DMS153 treated with DMSO at 0.1 percent for 48 hours (cell line): Measurements from ENCODE around the gene SUPT3H.
"Not testable (repeated sequence)": the region's sequence is repeated elsewhere in the genome, so short reads cannot be mapped to it uniquely, and the experiment has no call there.

Experiments
- DNase-seq: peaks from one replicate; lab custom pipeline; 2025; ENCODE audit not compliant: unreplicated experiment; lab: John Stamatoyannopoulos, UW

Gene SUPT3H

DNA sequence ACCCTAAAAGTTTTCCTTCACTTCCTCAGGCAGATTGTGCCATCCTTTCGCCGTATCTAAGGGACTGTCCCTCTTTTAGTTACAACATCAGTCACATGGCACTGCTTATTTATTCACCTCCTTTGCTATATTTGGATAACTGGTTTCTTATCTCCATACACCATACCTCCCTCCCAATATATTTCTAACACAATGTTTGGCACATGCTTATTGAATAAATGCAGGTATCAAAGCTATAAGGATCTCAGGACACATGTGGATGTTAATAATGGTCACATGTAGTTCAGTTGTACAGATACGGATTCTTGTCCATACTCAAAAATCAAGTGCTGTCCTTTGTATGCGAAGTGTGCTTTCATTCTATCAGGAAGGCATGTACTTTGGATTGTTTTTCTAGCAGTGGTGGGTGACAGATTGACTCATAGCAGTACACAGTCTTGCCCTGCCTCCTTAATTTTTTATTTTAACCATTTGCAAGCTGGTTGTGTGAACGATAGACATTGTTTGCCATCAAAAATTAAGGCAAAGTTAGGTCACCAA, 456.7 kb downstream of the SUPT3H start:
- DNase-seq: no peak

DNA sequence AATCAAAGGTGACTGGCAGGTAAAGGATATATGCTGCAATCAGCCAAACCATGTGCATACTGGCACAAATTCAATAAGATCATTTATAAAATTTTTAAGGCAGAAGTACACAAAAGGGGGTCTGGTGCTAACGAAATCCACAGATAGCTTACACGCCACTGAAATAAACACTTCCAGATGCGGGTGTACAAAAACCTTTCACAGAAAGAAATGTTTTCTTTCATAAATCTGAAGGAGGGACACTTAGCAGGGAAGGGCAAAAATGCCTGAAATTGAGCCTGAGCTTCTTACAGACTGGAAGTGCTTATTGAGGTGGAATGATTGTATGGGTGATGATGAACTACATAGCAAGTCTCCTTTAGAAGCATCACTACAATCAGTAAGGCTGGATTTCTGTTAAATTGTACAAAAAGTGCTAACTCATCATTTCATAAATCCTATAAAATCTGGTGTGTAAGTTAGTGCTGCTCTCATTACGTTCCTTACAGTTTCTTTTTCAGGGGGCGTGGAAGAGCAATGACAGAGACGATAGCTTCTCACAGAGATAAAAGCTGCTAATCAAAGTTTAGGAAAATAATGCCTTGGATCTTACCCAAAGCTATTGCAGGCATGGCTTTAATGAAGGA, 458.9 kb downstream of the SUPT3H start:
- DNase-seq: no peak

GRCh38 chr6:44917430-44917829, 460.3 kb downstream of the SUPT3H start:
- DNase-seq: no peak

DNA sequence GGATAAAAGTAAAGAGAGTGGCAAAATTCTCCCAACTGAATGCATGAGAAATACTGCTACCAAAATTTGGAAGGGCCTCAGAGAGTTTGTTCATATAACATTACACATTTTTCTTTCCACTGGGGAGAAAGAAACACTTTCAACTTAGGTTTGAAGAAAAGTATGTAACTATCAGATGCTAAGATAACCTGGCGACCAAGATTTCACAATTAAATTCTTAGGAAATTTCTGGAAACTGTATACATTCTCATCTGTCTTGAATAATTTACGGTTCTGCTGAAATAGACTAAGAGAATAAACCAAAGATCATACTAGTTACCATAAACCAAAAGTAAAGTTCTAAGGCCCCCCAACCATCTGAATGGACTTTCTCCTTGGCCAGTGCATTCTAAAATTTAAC, 462.6 kb downstream of the SUPT3H start:
- DNase-seq: no peak

DNA sequence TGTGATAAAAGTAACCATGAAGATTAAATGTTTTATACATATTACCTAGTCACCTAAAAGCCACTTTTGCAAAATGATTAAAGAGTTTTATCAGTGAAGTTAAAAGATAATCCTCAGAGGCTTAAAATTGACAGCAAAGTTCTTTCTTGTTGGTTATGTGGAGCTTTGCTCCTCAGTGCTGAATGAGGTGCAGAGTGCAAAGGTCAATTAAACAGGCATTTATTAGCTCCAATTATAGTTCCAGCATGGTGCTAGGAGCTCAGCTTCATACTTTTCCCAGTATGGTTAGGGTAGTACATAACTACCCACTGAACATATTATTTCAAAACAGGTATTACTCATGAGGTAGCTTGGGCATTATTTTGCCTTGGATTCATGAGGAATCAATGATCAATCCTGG, 463.6 kb downstream of the SUPT3H start:
- DNase-seq: no peak

DNA sequence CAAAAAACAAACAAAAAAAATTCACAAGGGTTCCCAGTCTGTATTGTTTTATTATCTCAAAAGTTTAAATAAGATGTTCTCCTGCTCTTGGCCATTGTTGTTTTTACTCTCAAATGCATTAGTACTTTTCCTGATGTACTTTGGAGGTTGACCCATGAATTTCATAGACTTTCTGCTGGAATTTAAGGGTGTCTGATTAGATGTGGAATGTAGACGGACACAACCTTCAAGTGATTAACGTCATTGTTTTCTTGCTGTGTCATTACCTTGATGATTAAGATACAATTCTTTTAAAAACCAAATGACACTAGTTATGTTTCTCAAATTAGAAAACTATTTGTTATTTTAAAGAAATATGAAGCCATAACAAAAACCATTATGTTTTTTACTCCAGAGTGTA, 471.0 kb downstream of the SUPT3H start:
- no peak for DNase-seq

DNA sequence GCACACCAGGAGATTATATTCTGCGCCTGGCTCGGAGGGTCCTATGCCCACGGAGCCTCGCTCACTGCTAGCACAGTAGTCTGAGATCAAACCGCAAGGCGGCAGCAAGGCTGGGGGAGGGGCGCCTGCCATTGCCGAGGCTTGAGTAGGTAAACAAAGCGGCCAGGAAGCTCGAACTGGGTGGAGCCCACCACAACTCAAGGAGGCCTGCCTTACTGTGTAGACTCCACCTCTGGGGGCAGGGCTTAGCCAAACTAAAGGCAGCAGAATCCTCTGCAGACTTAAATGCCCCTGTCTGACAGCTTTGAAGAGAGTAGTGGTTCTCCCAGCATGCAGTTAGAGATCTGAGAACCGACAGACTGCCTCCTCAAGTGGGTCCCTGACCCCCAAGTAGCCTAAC, 477.4 kb downstream of the SUPT3H start:
- not testable (repeated sequence) for DNase-seq

DNA sequence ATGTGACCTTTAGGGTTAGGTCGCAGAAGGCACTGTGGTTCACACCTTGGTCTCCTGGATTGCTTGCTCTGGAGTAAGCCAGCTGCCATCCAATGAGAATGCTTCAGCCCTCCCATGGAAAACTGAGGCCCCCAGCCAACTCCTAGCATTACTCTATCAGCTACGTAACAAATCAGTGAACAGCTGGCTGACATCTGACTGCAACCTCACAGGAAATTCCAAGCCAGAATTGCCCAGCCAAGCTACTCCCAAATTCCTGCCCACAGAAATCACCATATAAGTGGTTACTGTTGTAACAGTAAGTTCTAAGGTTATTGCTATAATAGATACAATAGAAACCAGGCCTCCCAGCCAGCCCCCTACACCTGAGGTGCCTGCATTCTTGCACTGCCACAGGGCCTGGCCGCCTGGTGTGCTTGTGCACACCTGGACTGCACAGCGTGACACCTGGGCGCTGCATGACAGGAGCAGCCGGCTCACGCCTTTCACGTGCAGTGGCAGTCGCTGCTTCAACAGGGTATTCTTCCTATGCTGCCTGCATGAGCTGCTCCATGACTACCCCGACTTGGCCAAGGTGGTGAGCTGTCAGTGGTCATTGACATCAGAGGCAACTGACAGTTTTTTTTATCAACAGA, 479.3 kb downstream of the SUPT3H start:
- DNase-seq: no peak

DNA sequence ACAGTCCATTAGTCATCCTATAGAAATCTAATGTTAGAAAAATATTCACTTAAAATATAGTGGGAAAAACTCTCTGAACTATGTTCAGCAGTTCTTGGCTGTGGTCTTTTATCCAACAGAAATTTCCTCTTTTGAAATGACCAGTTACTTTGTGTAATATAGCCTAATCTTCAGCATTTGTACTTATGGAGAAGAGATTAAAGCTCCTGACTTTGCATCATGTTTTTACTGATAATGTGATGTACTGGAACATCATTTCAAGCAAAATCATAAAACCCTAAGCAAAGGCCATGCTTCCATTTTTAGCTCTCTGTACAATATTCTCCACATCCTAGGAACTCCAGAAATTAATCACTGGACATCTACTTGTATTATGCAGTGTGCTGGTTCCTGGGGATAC, 480.4 kb downstream of the SUPT3H start:
- DNase-seq: no peak

- DNase-seq: no peak
These were observed 481.0 kb downstream of the SUPT3H start for GRCh38 chr6:44896701-44897100.

DNA sequence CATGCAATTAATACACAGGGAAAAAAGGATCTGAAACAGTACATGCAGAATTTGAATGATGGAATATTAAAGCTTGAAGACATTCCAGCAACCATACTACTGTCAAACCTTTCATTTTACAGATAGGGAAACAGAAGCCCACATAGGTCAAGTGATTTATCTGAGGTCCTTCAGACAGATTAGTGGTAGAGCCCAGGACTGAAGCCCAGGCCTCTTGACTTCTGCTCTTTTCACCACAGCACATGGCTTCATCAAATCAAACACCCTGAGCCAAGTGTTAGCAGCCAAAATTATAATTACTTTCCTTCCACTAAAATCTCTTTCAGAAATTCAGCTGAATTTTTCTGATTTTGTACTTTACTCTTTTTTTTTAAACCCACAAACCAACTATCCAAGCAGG, 485.2 kb downstream of the SUPT3H start:
- DNase-seq: no peak

DNA sequence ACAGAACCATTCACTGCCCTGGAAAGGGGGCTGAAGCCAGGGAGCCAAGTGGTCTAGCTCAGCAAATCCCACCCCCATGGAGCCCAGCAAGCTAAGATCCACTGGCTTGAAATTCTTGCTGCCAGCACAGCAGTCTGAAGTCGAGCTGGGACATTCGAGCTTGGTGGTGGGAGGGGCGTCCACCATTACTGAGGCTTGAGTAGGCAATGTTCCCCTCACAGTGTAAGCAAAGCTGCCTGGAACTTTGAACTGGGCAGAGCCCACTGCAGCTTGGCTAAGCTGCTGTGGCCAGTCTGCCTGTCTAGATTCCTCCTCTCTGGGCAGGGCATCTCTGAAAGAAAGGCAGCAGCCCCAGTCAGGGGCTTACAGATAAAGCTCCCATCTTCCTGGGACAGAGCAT, 498.7 kb downstream of the SUPT3H start:
- DNase-seq: not testable (repeated sequence)

DNA sequence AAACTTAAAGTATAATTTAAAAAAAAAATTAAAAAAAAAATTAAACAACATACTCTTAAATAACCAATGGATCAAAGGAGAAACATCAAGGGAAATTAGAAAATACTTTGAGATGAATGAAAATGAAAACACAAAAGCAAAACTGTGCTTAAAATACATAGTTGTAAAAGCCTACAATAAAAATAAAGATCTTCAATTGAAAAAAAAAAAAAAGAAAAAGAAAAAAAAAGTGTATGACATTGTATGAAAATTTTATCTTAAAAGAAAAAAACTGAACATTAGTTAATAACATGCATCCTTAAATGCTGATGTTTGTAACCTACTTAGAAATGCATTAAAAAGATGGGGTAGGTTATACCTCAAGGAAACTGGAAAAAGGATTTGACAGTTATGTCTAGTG, 501.1 kb downstream of the SUPT3H start:
- not testable (repeated sequence) for DNase-seq

GRCh38 chr6:44869321-44869897, 508.3 kb downstream of the SUPT3H start:
- DNase-seq: no peak

DNA sequence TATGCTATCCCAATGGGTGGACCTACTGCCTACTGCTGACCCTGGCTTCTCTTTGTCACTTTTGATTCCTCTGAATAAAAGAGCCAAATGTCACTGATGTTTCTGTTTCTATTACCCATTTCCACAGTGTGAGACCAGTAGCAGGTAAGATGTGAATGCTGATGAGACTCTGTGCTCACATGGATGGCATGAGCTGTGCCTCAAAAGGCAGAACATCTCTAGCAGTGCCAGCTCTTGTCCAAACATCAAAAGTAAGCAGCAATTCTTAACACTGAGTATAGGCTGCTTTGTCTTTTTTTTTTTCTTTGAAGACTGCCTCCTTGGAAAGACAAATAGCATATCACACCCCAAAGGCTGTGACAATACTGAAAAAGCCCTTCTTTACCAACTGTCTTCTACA, 508.8 kb downstream of the SUPT3H start:
- DNase-seq: no peak

DNA sequence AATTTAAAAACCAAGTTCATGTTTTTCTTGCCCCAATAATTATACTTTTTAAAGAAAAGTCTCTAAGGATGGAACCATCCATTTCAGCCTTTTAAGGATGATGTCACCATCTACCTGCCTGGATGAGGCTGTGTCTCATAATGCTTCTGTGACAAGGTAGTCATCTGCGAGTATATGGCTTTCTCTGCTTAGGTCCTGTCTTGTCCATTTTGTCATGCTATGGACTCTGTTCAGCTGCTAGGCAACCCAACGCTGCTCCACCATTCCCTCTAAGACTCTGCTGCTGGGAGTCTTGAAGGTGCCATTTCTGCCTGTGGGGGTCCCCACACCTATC, 509.4 kb downstream of the SUPT3H start:
- DNase-seq: no peak

DNA sequence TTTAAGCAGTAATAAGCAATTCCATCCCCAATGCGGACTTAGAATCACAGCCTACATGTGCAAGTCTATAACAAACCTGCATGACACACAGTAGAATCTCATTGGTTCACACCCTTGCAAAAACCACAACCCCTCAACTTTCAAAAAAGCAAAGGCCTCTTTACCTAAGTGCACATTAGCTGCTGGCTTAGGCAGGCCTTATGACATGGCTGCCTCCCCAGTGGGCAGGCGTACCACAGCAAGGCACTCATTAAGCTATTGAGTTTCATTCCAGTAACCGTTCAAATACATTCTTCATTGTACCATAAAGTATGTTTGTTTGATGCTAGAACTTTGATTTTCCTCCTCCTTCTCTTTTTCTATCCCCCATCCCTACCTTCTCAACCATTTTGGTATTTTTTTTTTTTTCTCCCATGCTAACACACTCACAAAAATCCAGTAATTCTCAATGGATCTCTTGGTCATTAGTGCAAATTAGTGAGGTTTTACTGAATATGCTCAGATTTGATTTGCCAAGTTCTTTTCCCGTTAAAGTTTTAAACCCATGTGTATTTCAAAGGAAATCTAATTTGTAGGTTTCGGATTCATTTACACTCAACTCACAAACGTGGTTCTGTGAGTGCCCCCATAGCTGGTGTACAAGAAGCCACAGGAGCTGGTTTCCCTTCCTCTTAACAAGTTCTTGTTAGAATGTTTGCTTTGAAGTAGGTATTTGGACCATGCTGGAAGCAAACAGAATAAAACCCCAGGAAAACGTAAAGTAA, 510.0 kb downstream of the SUPT3H start:
- DNase-seq: no peak

- DNase-seq: not testable (repeated sequence)
These were observed 512.5 kb downstream of the SUPT3H start for GRCh38 chr6:44865184-44865583.

GRCh38 chr6:44859901-44860410, 517.8 kb downstream of the SUPT3H start:
- DNase-seq: no peak

GRCh38 chr6:44858998-44859397, 518.7 kb downstream of the SUPT3H start:
- DNase-seq: no peak

- DNase-seq: no peak
These were observed 521.3 kb downstream of the SUPT3H start for GRCh38 chr6:44856479-44856878.
